Caco-2 (cell line): Measurements from ENCODE around the gene ALKAL2. TPM values are rescaled to one million over a fixed set of nuclear protein-coding genes. Genes with fewer than 3 reads are reported as not detected.

Experiments used
- BruUV-seq: library from RNA; stranded (reverse); fragments of 400-500 nt; replicated peaks from 2 replicates; lab custom pipeline; 2021; lab: Mats Ljungman, UMichigan
- CTCF ChIA-PET: fragments of 300-600 bp; sonication (Branson Sonifier 250); formaldehyde crosslinking; loops from one replicate; lab custom pipeline; 2022; ENCODE audit warnings: antibody characterized with exemption; lab: Charles Lee
- POLR2A ChIA-PET: fragments of 300-600 bp; sonication (Branson Sonifier 250); formaldehyde crosslinking; loops from one replicate; lab custom pipeline; 2022; ENCODE audit warnings: antibody characterized with exemption; lab: Charles Lee
- DNase-seq, 2 experiments: peaks; one replicate each; pipeline versions ENCODE4 v3.0.0 to v3.0.0-alpha.2; 2020 to 2022
- H3K27me3 ChIP-seq: replicated peaks from 2 replicates; pipeline ENCODE4 v1.6.0; 2011; ENCODE audit warnings: low read length; ENCODE audit not compliant: control insufficient read depth, insufficient read depth
- H3K36me3 ChIP-seq: 2 replicates; pipeline ENCODE4 v1.5.1; 2011; ENCODE audit warnings: low read length; ENCODE audit not compliant: control insufficient read depth, insufficient read depth
- H3K4me1 ChIP-seq: fragments of 250-450 bp; sonication (Bioruptor Pico); 2 replicates; pipeline ENCODE4 v1.5.1; 2020; ENCODE audit warnings: mild to moderate bottlenecking
- H3K4me3 ChIP-seq: 2 replicates; pipeline ENCODE4 v1.5.1; 2011; ENCODE audit warnings: low read depth, mild to moderate bottlenecking, control low read depth, low read length
- H3K9me3 ChIP-seq: fragments of 250-450 bp; sonication (Bioruptor Pico); 2 replicates; pipeline ENCODE4 v1.5.1; 2020; ENCODE audit warnings: mild to moderate bottlenecking, moderate library complexity
- H3K27ac Mint-ChIP-seq: one replicate; pipeline ENCODE4 v1.8.0; 2022; ENCODE audit warnings: mixed read lengths; ENCODE audit not compliant: unreplicated experiment
- H3K27me3 Mint-ChIP-seq: one replicate; pipeline ENCODE4 v1.8.0; 2022; ENCODE audit warnings: mixed read lengths; ENCODE audit not compliant: insufficient read depth, unreplicated experiment
- H3K36me3 Mint-ChIP-seq: one replicate; pipeline ENCODE4 v1.8.0; 2022; ENCODE audit warnings: mild to moderate bottlenecking, mixed read lengths; ENCODE audit not compliant: insufficient read depth, unreplicated experiment
- H3K4me1 Mint-ChIP-seq: one replicate; pipeline ENCODE4 v1.8.0; 2022; ENCODE audit warnings: low read depth, mixed read lengths; ENCODE audit not compliant: unreplicated experiment
- H3K4me3 Mint-ChIP-seq: one replicate; pipeline ENCODE4 v1.8.0; 2022; ENCODE audit warnings: mild to moderate bottlenecking, moderate library complexity, mixed read lengths; ENCODE audit not compliant: unreplicated experiment
- H3K9me3 Mint-ChIP-seq: one replicate; pipeline ENCODE4 v1.8.0; 2022; ENCODE audit warnings: mixed read lengths; ENCODE audit not compliant: unreplicated experiment
- CTCF ChIP-seq, 2 experiments: fragments of 200-600 bp in 1 of 2; IDR thresholded peaks; 1 replicate in 1 of 2; 2 replicates in 1 of 2; pipeline versions ENCODE4 v1.5.1 to v1.8.0; 2011 to 2022; ENCODE audit warnings: antibody characterized with exemption in 1 of 2, control low read depth in 1 of 2, inconsistent platforms in 1 of 2, low read depth in 1 of 2, low read length in 1 of 2, mild to moderate bottlenecking in 1 of 2, moderate library complexity in 1 of 2; ENCODE audit not compliant: insufficient read depth in 1 of 2, severe bottlenecking in 1 of 2, unreplicated experiment in 1 of 2
- intact Hi-C: fragments of 100-400 bp; cut with micrococcal nuclease; formaldehyde crosslinking; loops from one replicate; pipeline ENCODE4 v1.10.0; 2022; ENCODE audit not compliant: unreplicated experiment
- total RNA-seq: library from RNA; stranded (reverse); gene quantifications from 2 replicates; pipeline ENCODE4 v1.2.3, GENCODE V29; 2022

Gene ALKAL2
- total RNA-seq, 1 experiment from 2014 or later: not detected

GRCh38 chr2:234421-234820 lies 53.5 kb downstream of the ALKAL2 start:
- Histone ChIP-seq H3K27me3 (no peaks in the 10 kb centered on the region), H3K36me3 (no peaks in the 10 kb centered on the region; the same call in 1 of the 2 replicates), H3K9me3 (no peaks in the 10 kb centered on the region), H3K4me1 (no peaks in the 10 kb centered on the region), H3K4me3 (no peak overlapping the region)
- H3K27ac Mint-ChIP-seq: no peak overlapping the region
- POLR2A ChIA-PET: no interaction called here
- no peak overlapping the region for H3K4me3 Mint-ChIP-seq
- H3K4me1 Mint-ChIP-seq: no peaks in the 10 kb centered on the region
- CTCF ChIA-PET: no interaction called here
- intact Hi-C loops: no loop called here
- DNase-seq: no peak
- no peaks in the 10 kb centered on the region for H3K27me3 Mint-ChIP-seq
- BruUV-seq: no TSS peak
- no peaks in the 10 kb centered on the region for H3K9me3 Mint-ChIP-seq
- TF ChIP-seq CTCF (IDR thresholded peaks at IDR 0.05; ENCODE audit: insufficient read depth in 1 of 2, low read depth in 1 of 2, low read length in 1 of 2, severe bottlenecking in 1 of 2, unreplicated experiment in 1 of 2): no peak
- H3K36me3 Mint-ChIP-seq: peaks cover 21% of the 10 kb centered on the region

GRCh38 chr2:233030-233429 lies 54.9 kb downstream of the ALKAL2 start:
- H3K4me1 Mint-ChIP-seq: peaks cover 9% of the 10 kb centered on the region
- no TSS peak for BruUV-seq
- intact Hi-C loops: no loop called here
- no peak overlapping the region for H3K4me3 Mint-ChIP-seq
- peaks cover 13% of the 10 kb centered on the region for H3K36me3 Mint-ChIP-seq
- no peak overlapping the region for H3K27ac Mint-ChIP-seq
- Histone ChIP-seq H3K4me3 (no peak overlapping the region), H3K4me1 (peaks cover 5% of the 10 kb centered on the region; the same call in 1 of the 2 replicates), H3K9me3 (no peaks in the 10 kb centered on the region), H3K36me3 (no peaks in the 10 kb centered on the region; the same call in 1 of the 2 replicates), H3K27me3 (no peaks in the 10 kb centered on the region)
- ChIA-PET POLR2A (no interaction called here), CTCF (no interaction called here)
- no peak for TF ChIP-seq CTCF (IDR thresholded peaks at IDR 0.05; ENCODE audit: insufficient read depth in 1 of 2, low read depth in 1 of 2, low read length in 1 of 2, severe bottlenecking in 1 of 2, unreplicated experiment in 1 of 2)
- no peak for DNase-seq
- no peaks in the 10 kb centered on the region for H3K9me3 Mint-ChIP-seq
- H3K27me3 Mint-ChIP-seq: no peaks in the 10 kb centered on the region

- peaks cover 13% of the 10 kb centered on the region for H3K4me1 Mint-ChIP-seq
- BruUV-seq: no TSS peak
- Histone ChIP-seq H3K4me1 (peaks cover 8% of the 10 kb centered on the region; the same call in 1 of the 2 replicates), H3K4me3 (no peak overlapping the region), H3K27me3 (no peaks in the 10 kb centered on the region), H3K9me3 (no peaks in the 10 kb centered on the region), H3K36me3 (no peaks in the 10 kb centered on the region; the same call in 1 of the 2 replicates)
- no peak for DNase-seq
- no peaks in the 10 kb centered on the region for H3K9me3 Mint-ChIP-seq
- no peak overlapping the region for H3K27ac Mint-ChIP-seq
- ChIA-PET POLR2A (no interaction called here), CTCF (no interaction called here)
- intact Hi-C loops: no loop called here
- H3K36me3 Mint-ChIP-seq: peaks cover 18% of the 10 kb centered on the region
- no peaks in the 10 kb centered on the region for H3K27me3 Mint-ChIP-seq
- no peak for TF ChIP-seq CTCF (IDR thresholded peaks at IDR 0.05; ENCODE audit: insufficient read depth in 1 of 2, low read depth in 1 of 2, low read length in 1 of 2, severe bottlenecking in 1 of 2, unreplicated experiment in 1 of 2)
- H3K4me3 Mint-ChIP-seq: no peak overlapping the region
Observed at GRCh38 chr2:231521-232185, 56.2 kb downstream of the ALKAL2 start.

Other genes with a start within 250 kb of the ALKAL2 start
- 3.2 and 3.9 TPM in 2 replicates for gene FAM110C, start 241.6 kb downstream of the ALKAL2 start, total RNA-seq
- 76.0 and 77.3 TPM in 2 replicates for gene SH3YL1, start 24.1 kb downstream of the ALKAL2 start, total RNA-seq
- gene ACP1, start 23.1 kb downstream of the ALKAL2 start, total RNA-seq: 166 and 193 TPM in 2 replicates